Neural progenitor cell (in vitro differentiated cells): ENCODE results near the gene FBXW4. TPM values are rescaled to one million over a fixed set of nuclear protein-coding genes. Genes with fewer than 3 reads are reported as not detected.
A peak's percentile ranks its signal among the peaks of the same experiment; 100 is the strongest.

Source experiments
- DNase-seq: peaks from one replicate; pipeline ENCODE4 v3.0.0-alpha.2; 2016; ENCODE audit warnings: low spot score
- H2AFZ ChIP-seq: fragments of 200-600 bp; sonication (generic); replicated peaks from 2 replicates; pipeline ENCODE4 v1.6.1; 2016; ENCODE audit warnings: antibody characterized with exemption
- H3F3A ChIP-seq: fragments of 200-600 bp; sonication (generic); 2 replicates; pipeline ENCODE4 v1.6.1; 2016; ENCODE audit warnings: antibody characterized with exemption, low read depth
- H3K27ac ChIP-seq: fragments of 200-600 bp; sonication (generic); 2 replicates; pipeline ENCODE4 v1.5.1; 2016; ENCODE audit warnings: mild to moderate bottlenecking
- H3K27me3 ChIP-seq: fragments of 200-600 bp; sonication (generic); 2 replicates; pipeline ENCODE4 v1.6.1; 2016; ENCODE audit warnings: mild to moderate bottlenecking, moderate library complexity
- H3K36me3 ChIP-seq: fragments of 200-600 bp; sonication (generic); 2 replicates; pipeline ENCODE4 v1.5.1; 2016
- H3K4me1 ChIP-seq: fragments of 200-600 bp; sonication (generic); 2 replicates; pipeline ENCODE4 v1.6.1; 2016; ENCODE audit warnings: mixed run types
- H3K4me2 ChIP-seq: fragments of 200-600 bp; sonication (generic); 2 replicates; pipeline ENCODE4 v1.6.1; 2016
- H3K4me3 ChIP-seq: fragments of 200-600 bp; sonication (generic); 2 replicates; pipeline ENCODE4 v1.5.1; 2016
- H3K79me2 ChIP-seq: fragments of 200-600 bp; sonication (generic); 2 replicates; pipeline ENCODE4 v1.6.1; 2016; ENCODE audit warnings: low read depth
- H3K9ac ChIP-seq: fragments of 200-600 bp; sonication (generic); 2 replicates; pipeline ENCODE4 v1.6.1; 2016
- H3K9me3 ChIP-seq: fragments of 200-600 bp; sonication (generic); 2 replicates; pipeline ENCODE4 v1.5.1; 2016; ENCODE audit warnings: low read depth
- H4K20me1 ChIP-seq: fragments of 200-600 bp; sonication (generic); 2 replicates; pipeline ENCODE4 v1.6.1; 2016; ENCODE audit warnings: low read depth
- H3K27ac Mint-ChIP-seq: 3 replicates; pipeline ENCODE4 v1.8.0; 2021; ENCODE audit warnings: mixed read lengths
- H3K27me3 Mint-ChIP-seq: 2 replicates; pipeline ENCODE4 v1.8.0; 2022; ENCODE audit warnings: low read depth, mild to moderate bottlenecking, inconsistent platforms, moderate library complexity, mixed read lengths; ENCODE audit not compliant: insufficient read depth
- H3K36me3 Mint-ChIP-seq: 3 replicates; pipeline ENCODE4 v1.8.0; 2021; ENCODE audit warnings: mixed read lengths
- H3K4me1 Mint-ChIP-seq: 3 replicates; pipeline ENCODE4 v1.8.0; 2021; ENCODE audit warnings: mixed read lengths
- H3K4me3 Mint-ChIP-seq: 3 replicates; pipeline ENCODE4 v1.8.0; 2021; ENCODE audit warnings: mild to moderate bottlenecking, moderate library complexity, mixed read lengths
- H3K9me3 Mint-ChIP-seq: 3 replicates; pipeline ENCODE4 v1.8.0; 2020; ENCODE audit warnings: mixed read lengths
- EZH2 ChIP-seq: fragments of 200-600 bp; sonication (generic); IDR thresholded peaks from 2 replicates; pipeline ENCODE4 v1.6.1; 2017; ENCODE audit warnings: antibody characterized with exemption, mild to moderate bottlenecking, moderate library complexity
- EZH2phosphoT487 ChIP-seq: fragments of 200-600 bp; sonication (generic); IDR thresholded peaks from 2 replicates; pipeline ENCODE4 v1.6.1; 2017; ENCODE audit warnings: antibody characterized with exemption
- microRNA-seq: library from miRNA; unstranded; fragments of <30 nt; microRNA quantifications from one replicate; pipeline ENCODE4, GENCODE V29; 2016
- small RNA-seq: library from RNA; depleted of rRNA; stranded (forward); fragments of <200 nt; gene quantifications from one replicate; pipeline ENCODE3, GENCODE V24; 2015
- total RNA-seq: library from RNA; depleted of rRNA; stranded (reverse); fragments of >200 nt; gene quantifications from 2 replicates; pipeline ENCODE4 v1.2.3, GENCODE V29; 2015; ENCODE audit warnings: low replicate concordance
- TF ChIP-seq, protein P1 (sequence below): fragments of 200-600 bp; sonication (generic); IDR thresholded peaks from 2 replicates; pipeline ENCODE4 v1.5.1; 2017; ENCODE audit warnings: antibody characterized with exemption, mild to moderate bottlenecking

The FBXW4 gene
- total RNA-seq, 1 donor from 2014 or later: 36.3 TPM

DNA sequence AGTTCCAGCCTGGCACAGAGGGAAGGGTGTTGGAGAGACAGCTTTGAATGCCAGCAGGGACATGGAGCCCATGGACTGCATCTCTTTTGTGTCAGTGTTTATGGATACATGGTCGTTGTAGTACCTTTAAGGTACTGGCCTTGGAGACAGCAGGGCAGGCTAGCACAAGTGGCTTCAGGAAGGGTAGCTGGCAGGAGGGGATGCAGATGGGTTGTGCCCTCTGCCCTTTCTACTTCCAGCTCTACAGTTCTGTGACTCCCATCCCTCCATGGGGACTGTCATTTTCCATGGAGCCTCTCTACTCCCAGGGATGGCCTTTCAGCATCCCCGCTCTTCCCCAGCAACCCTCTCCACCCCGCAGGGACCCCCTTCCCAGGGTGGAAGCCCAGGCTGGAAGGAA, 132.0 kb downstream of the FBXW4 start:
- Mint-ChIP-seq H3K4me1 (peaks cover 6% of the 10 kb centered on the region), H3K4me3 (no peak overlapping the region), H3K27me3 (peaks cover 23% of the 10 kb centered on the region), H3K27ac (no peak overlapping the region), H3K9me3 (no peaks in the 10 kb centered on the region), H3K36me3 (no peaks in the 10 kb centered on the region)
- Histone ChIP-seq H4K20me1 (no peaks in the 10 kb centered on the region), H3K27ac (no peak overlapping the region), H3K4me3 (no peak overlapping the region), H3F3A (peaks cover 13% of the 10 kb centered on the region), H3K36me3 (no peaks in the 10 kb centered on the region), H3K4me2 (no peak overlapping the region), H2AFZ (no peak overlapping the region), H3K9me3 (no peaks in the 10 kb centered on the region), H3K79me2 (no peaks in the 10 kb centered on the region), H3K4me1 (peaks cover 9% of the 10 kb centered on the region), H3K27me3 (peaks cover 35% of the 10 kb centered on the region), H3K9ac (no peak overlapping the region)
- TF ChIP-seq, protein P1, sequence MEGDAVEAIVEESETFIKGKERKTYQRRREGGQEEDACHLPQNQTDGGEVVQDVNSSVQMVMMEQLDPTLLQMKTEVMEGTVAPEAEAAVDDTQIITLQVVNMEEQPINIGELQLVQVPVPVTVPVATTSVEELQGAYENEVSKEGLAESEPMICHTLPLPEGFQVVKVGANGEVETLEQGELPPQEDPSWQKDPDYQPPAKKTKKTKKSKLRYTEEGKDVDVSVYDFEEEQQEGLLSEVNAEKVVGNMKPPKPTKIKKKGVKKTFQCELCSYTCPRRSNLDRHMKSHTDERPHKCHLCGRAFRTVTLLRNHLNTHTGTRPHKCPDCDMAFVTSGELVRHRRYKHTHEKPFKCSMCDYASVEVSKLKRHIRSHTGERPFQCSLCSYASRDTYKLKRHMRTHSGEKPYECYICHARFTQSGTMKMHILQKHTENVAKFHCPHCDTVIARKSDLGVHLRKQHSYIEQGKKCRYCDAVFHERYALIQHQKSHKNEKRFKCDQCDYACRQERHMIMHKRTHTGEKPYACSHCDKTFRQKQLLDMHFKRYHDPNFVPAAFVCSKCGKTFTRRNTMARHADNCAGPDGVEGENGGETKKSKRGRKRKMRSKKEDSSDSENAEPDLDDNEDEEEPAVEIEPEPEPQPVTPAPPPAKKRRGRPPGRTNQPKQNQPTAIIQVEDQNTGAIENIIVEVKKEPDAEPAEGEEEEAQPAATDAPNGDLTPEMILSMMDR: no peak
- TF ChIP-seq EZH2 (no peak), EZH2phosphoT487 (no peak)
- DNase-seq: no peak

DNA sequence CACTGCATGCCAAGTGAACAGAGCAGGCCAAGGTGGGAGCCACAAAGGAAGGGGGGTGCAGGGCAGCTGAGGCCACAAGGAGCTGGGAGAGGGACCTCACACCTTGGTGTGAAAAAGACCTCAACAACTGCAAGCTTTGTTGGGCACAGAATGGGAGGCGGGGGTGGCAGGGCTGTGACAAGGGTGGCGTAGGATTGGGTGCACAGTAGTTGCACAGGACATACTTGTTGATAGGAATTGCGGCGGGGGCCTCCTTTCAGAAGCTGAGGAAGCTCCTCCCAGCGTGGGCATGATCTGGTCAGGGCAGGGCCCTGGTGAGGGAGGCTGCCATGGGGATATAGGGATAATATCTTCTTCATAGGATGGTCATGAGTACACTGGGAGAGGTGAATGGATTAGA, 132.7 kb downstream of the FBXW4 start:
- H3K27me3 ChIP-seq: peaks cover 28% of the 10 kb centered on the region
- peaks cover 5% of the 10 kb centered on the region for H3F3A ChIP-seq
- H4K20me1 ChIP-seq: no peaks in the 10 kb centered on the region
- no peaks in the 10 kb centered on the region for H3K36me3 Mint-ChIP-seq
- no peak overlapping the region for H2AFZ ChIP-seq
- H3K79me2 ChIP-seq: no peaks in the 10 kb centered on the region
- no peak overlapping the region for H3K27ac Mint-ChIP-seq
- H3K9me3 ChIP-seq: no peaks in the 10 kb centered on the region
- H3K27ac ChIP-seq: no peak overlapping the region
- no peak overlapping the region for H3K9ac ChIP-seq
- peaks cover 9% of the 10 kb centered on the region for H3K4me1 ChIP-seq
- peaks cover 18% of the 10 kb centered on the region for H3K27me3 Mint-ChIP-seq
- peaks cover 6% of the 10 kb centered on the region for H3K4me1 Mint-ChIP-seq
- no peak overlapping the region for H3K4me2 ChIP-seq
- no peak for DNase-seq
- H3K4me3 ChIP-seq: no peak overlapping the region
- H3K4me3 Mint-ChIP-seq: no peak overlapping the region
- H3K9me3 Mint-ChIP-seq: no peaks in the 10 kb centered on the region
- TF ChIP-seq, protein P1: no peak
- TF ChIP-seq EZH2phosphoT487: no peak
- no peak for TF ChIP-seq EZH2
- H3K36me3 ChIP-seq: no peaks in the 10 kb centered on the region

DNA sequence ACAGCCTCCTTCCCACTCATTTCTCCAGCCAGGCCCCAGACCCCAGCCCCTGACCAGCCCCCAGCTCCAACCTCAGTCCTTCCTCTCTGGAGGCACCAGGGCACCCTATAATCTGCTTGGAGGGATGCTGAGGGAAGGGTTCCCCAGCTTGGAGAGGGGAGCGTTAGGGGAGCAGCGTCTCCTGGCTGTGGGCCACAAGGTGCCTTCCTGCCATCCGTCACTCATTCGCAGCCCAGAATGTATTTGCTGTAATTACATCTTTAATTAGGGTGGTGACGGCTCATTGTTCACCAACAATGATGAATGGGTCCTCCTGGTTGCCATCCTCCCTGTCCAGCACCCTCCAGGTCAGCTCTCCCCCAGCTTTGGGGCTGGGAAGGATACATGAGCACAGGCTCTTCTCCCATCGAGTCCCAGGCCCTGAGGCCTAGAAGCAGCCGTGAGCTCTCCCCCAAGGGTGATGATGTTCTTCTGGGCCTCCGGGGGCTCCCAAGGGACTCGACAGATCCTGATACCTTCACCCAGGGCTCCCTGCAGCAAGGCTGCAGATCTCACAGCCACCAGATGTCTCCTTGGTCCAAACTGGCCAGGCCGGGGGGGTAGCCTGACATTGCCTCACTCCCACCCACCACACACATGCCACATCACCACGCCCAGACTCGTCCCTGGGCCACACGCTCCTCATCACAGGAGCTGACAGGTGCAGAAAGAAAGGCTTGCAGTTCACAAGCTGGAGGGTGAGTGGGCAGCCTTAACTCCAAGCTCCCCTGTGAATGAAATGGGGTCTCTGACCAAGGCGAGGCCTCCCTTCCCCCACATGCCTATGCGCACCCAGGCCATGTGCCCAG, 133.7 kb downstream of the FBXW4 start:
- Histone ChIP-seq H2AFZ (no peak overlapping the region), H3K9ac (no peak overlapping the region), H3K36me3 (no peaks in the 10 kb centered on the region), H3F3A (no peaks in the 10 kb centered on the region), H3K4me3 (no peak overlapping the region), H3K27me3 (peaks cover 18% of the 10 kb centered on the region), H3K4me2 (no peak overlapping the region), H3K79me2 (no peaks in the 10 kb centered on the region), H3K4me1 (peaks cover 2% of the 10 kb centered on the region), H3K9me3 (no peaks in the 10 kb centered on the region), H4K20me1 (no peaks in the 10 kb centered on the region), H3K27ac (no peak overlapping the region)
- Mint-ChIP-seq H3K27me3 (peaks cover 13% of the 10 kb centered on the region), H3K27ac (peak overlapping the region; percentile 17), H3K9me3 (no peaks in the 10 kb centered on the region), H3K4me1 (peaks cover 3% of the 10 kb centered on the region), H3K36me3 (no peaks in the 10 kb centered on the region), H3K4me3 (no peak overlapping the region)
- DNase-seq: no peak
- TF ChIP-seq, protein P1: no peak
- TF ChIP-seq EZH2 (no peak), EZH2phosphoT487 (no peak)

Small RNA genes lying within 50 kb of the gene (microRNA-seq; reads per million reads assigned to microRNA genes)
- not detected for gene MIR3158-1
- gene MIR3158-2: not detected

Small RNA genes lying within 50 kb of the gene (small RNA-seq; reads per million reads assigned to genes)
- gene MIR3158-1 (not detected), gene RNU6-1165P (not detected)

Other genes with a start within 250 kb of the FBXW4 start
- gene POLL, start 106.9 kb downstream of the FBXW4 start, total RNA-seq: 22.8 and 29.7 TPM in 2 replicates
- gene DPCD, start 106.8 kb downstream of the FBXW4 start, total RNA-seq: 49.7 and 71.1 TPM in 2 replicates
- gene FGF8, start 80.9 kb upstream of the FBXW4 start, total RNA-seq: 17.6 and 32.2 TPM in 2 replicates
- 93.1 and 149 TPM in 2 replicates for gene NPM3, start 88.3 kb upstream of the FBXW4 start, total RNA-seq
- 197 and 275 TPM in 2 replicates for gene OGA, start 123.3 kb upstream of the FBXW4 start, total RNA-seq
- gene KCNIP2, start 148.6 kb upstream of the FBXW4 start, total RNA-seq: 2.4 and 5.5 TPM in 2 replicates